HepG2 (cell line): ENCODE results near the gene B4GALT5. TPM values are rescaled to one million over a fixed set of nuclear protein-coding genes. Genes with fewer than 3 reads are reported as not detected.
A peak's percentile ranks its signal among the peaks of the same experiment; 100 is the strongest.

Experiments used
- ATRX ChIP-seq: sonication (generic); formaldehyde crosslinking; IDR thresholded peaks from 2 replicates; pipeline ENCODE4 v1.4.0; 2020; ENCODE audit warnings: missing genetic modification reagents, borderline replicate concordance
- ETS1 ChIP-seq: sonication (generic); formaldehyde crosslinking; IDR thresholded peaks from 2 replicates; pipeline ENCODE4 v1.4.0; 2020; ENCODE audit warnings: missing genetic modification reagents
- FIP1L1 ChIP-seq: fragments of 200-400 bp; formaldehyde crosslinking; IDR thresholded peaks from 2 replicates; pipeline ENCODE4 v1.6.1; 2018; ENCODE audit warnings: low read depth, mild to moderate bottlenecking, low read length, moderate library complexity, borderline replicate concordance; ENCODE audit not compliant: insufficient read depth
- FOXP4 ChIP-seq: sonication (generic); formaldehyde crosslinking; IDR thresholded peaks from 2 replicates; pipeline ENCODE4 v1.4.0; 2020; ENCODE audit warnings: missing genetic modification reagents
- GFI1 ChIP-seq: sonication (generic); formaldehyde crosslinking; IDR thresholded peaks from 2 replicates; pipeline ENCODE4 v1.5.0; 2020; ENCODE audit warnings: missing genetic modification reagents, mild to moderate bottlenecking, borderline replicate concordance
- PLSCR1 ChIP-seq: sonication (generic); formaldehyde crosslinking; IDR thresholded peaks from 2 replicates; pipeline ENCODE4 v1.5.0; 2020; ENCODE audit warnings: missing genetic modification reagents, mild to moderate bottlenecking, borderline replicate concordance
- RERE ChIP-seq: IDR thresholded peaks from 2 replicates; pipeline ENCODE4 v1.6.1; 2016; ENCODE audit warnings: low read depth, missing genetic modification reagents, missing compliant biosample characterization
- TCF12 ChIP-seq, 2 experiments: fragments of 450-650 bp in 1 of 2; sonication (generic) in 1 of 2; formaldehyde crosslinking in 1 of 2; IDR thresholded peaks; 2 replicates each; pipeline versions ENCODE4 v1.6.1 to v1.8.0; 2017 to 2022; ENCODE audit warnings: antibody characterized with exemption in 1 of 2, mild to moderate bottlenecking in 1 of 2, missing genetic modification reagents in 1 of 2, moderate library complexity in 1 of 2
- THAP8 ChIP-seq: sonication (generic); formaldehyde crosslinking; IDR thresholded peaks from 2 replicates; pipeline ENCODE4 v1.5.1; 2020; ENCODE audit warnings: missing genetic modification reagents, mild to moderate bottlenecking, borderline replicate concordance
- ZBTB3 ChIP-seq: sonication (generic); formaldehyde crosslinking; IDR thresholded peaks from 2 replicates; pipeline ENCODE4 v1.4.0; 2020; ENCODE audit warnings: low read depth, mild to moderate bottlenecking, moderate library complexity, missing genetic modification reagents, borderline replicate concordance
- ZFP62 ChIP-seq: sonication (generic); formaldehyde crosslinking; IDR thresholded peaks from 2 replicates; pipeline ENCODE4 v1.4.0; 2020; ENCODE audit warnings: missing genetic modification reagents
- ZNF121 ChIP-seq: sonication (generic); formaldehyde crosslinking; IDR thresholded peaks from 2 replicates; pipeline ENCODE4 v1.5.0; 2020; ENCODE audit warnings: mild to moderate bottlenecking, missing genetic modification reagents
- ZNF746 ChIP-seq: sonication (generic); formaldehyde crosslinking; IDR thresholded peaks from 2 replicates; pipeline ENCODE4 v1.8.0; 2022; ENCODE audit warnings: mild to moderate bottlenecking, missing genetic modification reagents
- polyA plus RNA-seq, 8 experiments: library from polyadenylated mRNA; depleted of rRNA in 3 of 8; stranded (reverse) in 7 of 8; unstranded in 1 of 8; fragments of >200 nt; fragmentation: Illumina TruSeq in 4 of 8; extraction: Trizol in 4 of 8; gene quantifications; 2 replicates each; pipeline versions ENCODE4 v1.2.1 to v1.2.3, GENCODE V29; 2011 to 2016; ENCODE audit warnings: low read depth in 4 of 8, missing spikeins in 1 of 8, mixed read lengths in 1 of 8; ENCODE audit not compliant: insufficient read depth in 1 of 8
- total RNA-seq, 5 experiments: library from RNA; depleted of rRNA; stranded (reverse); fragments of >200 nt; fragmentation: Illumina TruSeq; extraction: Trizol; gene quantifications; 2 replicates each; pipeline ENCODE4 v1.2.3, GENCODE V29; 2016; ENCODE audit warnings: low read depth in 1 of 5

Gene B4GALT5
- total and polyA plus RNA-seq, 2 of the 13 experiments (the other 11 are each of a cell fraction or from before 2014, with no cell fraction given): 27.3 to 30.9 TPM

GRCh38 chr20:49712996-49713752 lies 504 bp downstream of the B4GALT5 start (continued):
- 0 out of 2 replicates have a peak, but pooled peaks have one; percentile 41 for TF ChIP-seq ETS1 (CRISPR knock-in tag)
- no peak for TF ChIP-seq GFI1 (CRISPR knock-in tag)
- TF ChIP-seq FIP1L1: no peak
- no peak; the same call in 1 of the 2 replicates for TF ChIP-seq THAP8 (CRISPR knock-in tag)
- no peak for TF ChIP-seq RERE
- no peak for TF ChIP-seq ZBTB3 (CRISPR knock-in tag)
- no peak for TF ChIP-seq ATRX (CRISPR knock-in tag)
- peak; percentile 74 for TF ChIP-seq ZNF746 (CRISPR knock-in tag)
- no peak for TF ChIP-seq ZNF121 (CRISPR knock-in tag)
- 0 out of 2 replicates have a peak, but pooled peaks have one; percentile 32 for TF ChIP-seq PLSCR1 (CRISPR knock-in tag)
- TF ChIP-seq ZFP62 (CRISPR knock-in tag): no peak
- no peak for TF ChIP-seq TCF12 (IDR thresholded peaks at IDR 0.05)
- TF ChIP-seq TCF12 (CRISPR knock-in tag; IDR thresholded peaks at IDR 0.05): no peak
- no peak for TF ChIP-seq FOXP4
